B cell (primary cell): ENCODE results near the gene TCF7. TPM values are rescaled to one million over a fixed set of nuclear protein-coding genes. Genes with fewer than 3 reads are reported as not detected.

Experiments
- ATAC-seq: fragments of 200-7000 bp; cut with Tn5 transposase; one replicate; pipeline ENCODE4 v1.10.0; 2021; ENCODE audit warnings: low read depth, mild to moderate bottlenecking, moderate number of reproducible peaks, moderate library complexity
- CTCF ChIA-PET: fragments of 350-600 bp; sonication (Branson Sonifier 250); formaldehyde crosslinking; loops from one replicate; lab custom pipeline; 2021; ENCODE audit warnings: antibody characterized with exemption, inconsistent platforms; lab: Charles Lee
- POLR2A ChIA-PET: fragments of 350-600 bp; sonication (Branson Sonifier 250); formaldehyde crosslinking; loops from one replicate; lab custom pipeline; 2021; ENCODE audit warnings: antibody characterized with exemption; lab: Charles Lee
- DNase-seq: peaks from one replicate; pipeline ENCODE4 v3.0.0; 2013
- H2AFZ ChIP-seq: 2 replicates; pipeline ENCODE4 v1.6.1; 2012; ENCODE audit warnings: mild to moderate bottlenecking, low read depth, low read length; ENCODE audit not compliant: insufficient read depth, poor library complexity, severe bottlenecking
- H3K27ac ChIP-seq, 2 donors: 1 replicate in 1 of 2; 2 replicates in 1 of 2; pipeline ENCODE4 v1.5.1; 2012 to 2013; ENCODE audit warnings: low read length in 2 of 2, mild to moderate bottlenecking in 2 of 2, moderate library complexity in 1 of 2
- H3K27me3 ChIP-seq, 4 experiments: fragments of 200-600 bp in 1 of 4; sonication (generic) in 1 of 4; replicated peaks in 1 of 4; 1 replicate in 2 of 4; 2 replicates in 2 of 4; pipeline versions ENCODE4 v1.6.1 to v1.7.0; 2013 to 2016; ENCODE audit warnings: low read length in 3 of 4, mild to moderate bottlenecking in 2 of 4, mixed read lengths in 1 of 4, moderate library complexity in 1 of 4; ENCODE audit not compliant: insufficient read depth in 4 of 4, control insufficient read depth in 3 of 4; ENCODE audit errors: control extremely low read depth in 1 of 4
- H3K36me3 ChIP-seq, 2 experiments: replicated peaks in 1 of 2; 1 replicate in 1 of 2; 2 replicates in 1 of 2; pipeline versions ENCODE4 v1.6.1 to v1.7.1; 2013; ENCODE audit warnings: low read length in 1 of 2; ENCODE audit not compliant: insufficient read depth in 2 of 2, control insufficient read depth in 1 of 2; ENCODE audit errors: control extremely low read depth in 1 of 2, extremely low read depth in 1 of 2
- H3K4me1 ChIP-seq, 2 donors: fragments of 200-600 bp in 1 of 2; sonication (generic) in 1 of 2; 1 replicate in 1 of 2; 2 replicates in 1 of 2; pipeline versions ENCODE4 v1.5.1 to v1.6.1; 2013 to 2017; ENCODE audit warnings: low read length in 2 of 2; ENCODE audit not compliant: control insufficient read depth in 2 of 2, insufficient read depth in 2 of 2
- H3K4me2 ChIP-seq: replicated peaks from 2 replicates; pipeline ENCODE3; 2012; ENCODE audit warnings: mild to moderate bottlenecking, low read depth, low read length; ENCODE audit not compliant: poor library complexity, severe bottlenecking
- H3K4me3 ChIP-seq, 5 experiments: fragments of 200-600 bp in 1 of 5; sonication (generic) in 1 of 5; 1 replicate in 3 of 5; 2 replicates in 2 of 5; pipeline versions ENCODE4 v1.5.1 to v1.7.0; 2011 to 2016; ENCODE audit warnings: low read length in 4 of 5, mild to moderate bottlenecking in 4 of 5, low read depth in 2 of 5, control low read depth in 1 of 5, moderate library complexity in 1 of 5; ENCODE audit not compliant: insufficient read depth in 1 of 5; ENCODE audit errors: control extremely low read depth in 1 of 5, extremely low read depth in 1 of 5
- H3K79me2 ChIP-seq: fragments of 200-600 bp; sonication (generic); one replicate; pipeline ENCODE4 v1.6.0; 2016; ENCODE audit warnings: low read length; ENCODE audit not compliant: control insufficient read depth, insufficient read depth
- H3K9ac ChIP-seq: fragments of 200-600 bp; sonication (generic); 2 replicates; pipeline ENCODE4 v1.6.1; 2017; ENCODE audit warnings: mild to moderate bottlenecking, low read length, moderate library complexity
- H3K9me3 ChIP-seq, 3 donors: one replicate each; pipeline versions ENCODE4 v1.6.1 to v1.7.1; 2013; ENCODE audit warnings: low read length in 2 of 3; ENCODE audit not compliant: control insufficient read depth in 2 of 3, insufficient read depth in 1 of 3; ENCODE audit errors: control extremely low read depth in 1 of 3
- H4K20me1 ChIP-seq: 2 replicates; pipeline ENCODE4 v1.6.0; 2012; ENCODE audit warnings: mild to moderate bottlenecking, low read length; ENCODE audit not compliant: insufficient read depth, control insufficient read depth, poor library complexity, severe bottlenecking
- H3K27ac Mint-ChIP-seq: one replicate; pipeline ENCODE4 v1.8.0; 2021; ENCODE audit warnings: mixed read lengths
- H3K27me3 Mint-ChIP-seq: one replicate; pipeline ENCODE4 v1.8.0; 2021; ENCODE audit warnings: mixed read lengths
- H3K4me1 Mint-ChIP-seq: one replicate; pipeline ENCODE4 v1.8.0; 2021; ENCODE audit warnings: mixed read lengths
- H3K4me3 Mint-ChIP-seq: one replicate; pipeline ENCODE4 v1.8.0; 2021; ENCODE audit warnings: mixed read lengths
- H3K9me3 Mint-ChIP-seq: one replicate; pipeline ENCODE4 v1.8.0; 2022; ENCODE audit warnings: mixed read lengths; ENCODE audit not compliant: insufficient read depth
- CTCF ChIP-seq: fragments of 200-600 bp; IDR thresholded peaks from one replicate; pipeline ENCODE4 v1.8.0; 2022; ENCODE audit warnings: antibody characterized with exemption, mild to moderate bottlenecking
- EZH2 ChIP-seq: IDR thresholded peaks from 2 replicates; pipeline ENCODE4 v1.6.1; 2012; ENCODE audit warnings: borderline replicate concordance, low read depth, mild to moderate bottlenecking, moderate library complexity, low read length; ENCODE audit not compliant: insufficient read depth, poor library complexity, severe bottlenecking
- WGBS: methylation state at CpG from one replicate; pipeline ENCODE4 v1.1.5; 2013; ENCODE audit warnings: missing lambda C conversion rate; ENCODE audit not compliant: insufficient coverage; 5-methylcytosine and 5-hydroxymethylcytosine counted together
- intact Hi-C: fragments of 100-400 bp; cut with micrococcal nuclease; formaldehyde crosslinking; loops from one replicate; pipeline ENCODE4 v1.10.0; 2022
- polyA plus RNA-seq: library from polyadenylated mRNA; depleted of rRNA; stranded (reverse); fragments of >200 nt; gene quantifications from 2 replicates; pipeline ENCODE4 v1.2.3, GENCODE V29; 2012
- total RNA-seq, 2 donors: library from RNA; stranded (reverse); fragments of 120-200 nt in 1 of 2; gene quantifications; 1 replicate in 1 of 2; 2 replicates in 1 of 2; pipeline versions ENCODE4 v1.2.3 to v1.2.4, GENCODE V29; 2013 to 2022

The TCF7 gene
- total and polyA plus RNA-seq, 2 donors (not counting 1 experiment from before 2014, with no cell fraction given): 26.8 to 61.1 TPM

- Histone ChIP-seq H3K27ac (peak overlapping the region; percentile 17 to 33), H3K79me2 (peaks cover 17% of the 10 kb centered on the region), H4K20me1 (no peaks in the 10 kb centered on the region), H3K36me3 (peaks cover 0 to 11% of the 10 kb centered on the region in 2 experiments), H3K4me1 (peaks cover 34 to 81% of the 10 kb centered on the region in 2 donors), H2AFZ (no peak overlapping the region), H3K9ac (no peak overlapping the region), H3K27me3 (no peaks in the 10 kb centered on the region), H3K4me2 (peak overlapping the region; percentile 24), H3K9me3 (no peaks in the 10 kb centered on the region), H3K4me3 (no peak overlapping the region)
- 58% methylated on average over 12 of the region's 15 CpGs for WGBS
- no peaks in the 10 kb centered on the region for H3K27me3 Mint-ChIP-seq
- ChIA-PET CTCF (interaction anchor here (0.9 to 2.7 kb wide), 4 partner anchors 10 to 88 kb away, joined by 3 to 11 read pairs (median 7); no protein-coding TSS in a partner anchor), POLR2A (interaction anchor here (0.6 to 1.6 kb wide), 2 partner anchors 13 to 14 kb away, joined by 3 to 4 read pairs; partner anchors contain the start of gene TCF7)
- peak; percentile 55 for DNase-seq
- H3K27ac Mint-ChIP-seq: peak overlapping the region; percentile 56
- intact Hi-C loops: no loop called here
- ATAC-seq: peak; percentile 32
- H3K4me1 Mint-ChIP-seq: peaks cover 58% of the 10 kb centered on the region
- H3K9me3 Mint-ChIP-seq: no peaks in the 10 kb centered on the region
- TF ChIP-seq CTCF (no peak), EZH2 (no peak)
- H3K4me3 Mint-ChIP-seq: no peak overlapping the region
Observed at GRCh38 chr5:134127376-134127861, 12.9 kb downstream of the TCF7 start.

GRCh38 chr5:134127988-134128647 lies 13.6 kb downstream of the TCF7 start:
- DNase-seq (no peak), ATAC-seq (no peak)
- H4K20me1 ChIP-seq: peaks cover 3% of the 10 kb centered on the region
- H3K36me3 ChIP-seq: peaks cover 0 to 11% of the 10 kb centered on the region in 2 experiments
- H3K9me3 ChIP-seq: no peaks in the 10 kb centered on the region
- H3K9ac ChIP-seq: no peak overlapping the region
- H3K27me3 ChIP-seq: no peaks in the 10 kb centered on the region
- no peak overlapping the region for H3K27ac ChIP-seq
- no peak overlapping the region for H2AFZ ChIP-seq
- Mint-ChIP-seq H3K27ac (no peak overlapping the region), H3K27me3 (no peaks in the 10 kb centered on the region), H3K4me3 (no peak overlapping the region), H3K4me1 (peaks cover 60% of the 10 kb centered on the region), H3K9me3 (no peaks in the 10 kb centered on the region)
- peaks cover 20% of the 10 kb centered on the region for H3K79me2 ChIP-seq
- no peak for TF ChIP-seq EZH2
- no peak for TF ChIP-seq CTCF
- no peak overlapping the region for H3K4me2 ChIP-seq
- ChIA-PET POLR2A (interaction anchor here (1.6 kb wide), 1 partner anchor 13 kb away, joined by 4 read pairs; the partner anchor contains the start of gene TCF7), CTCF (interaction anchor here (1.5 to 2.7 kb wide), 3 partner anchors 12 to 88 kb away, joined by 6 to 11 read pairs (median 10); no protein-coding TSS in a partner anchor)
- intact Hi-C loops: no loop called here
- no peak overlapping the region for H3K4me3 ChIP-seq
- WGBS: 98% methylated on average over 9 of the region's 18 CpGs
- H3K4me1 ChIP-seq: peaks cover 36 to 81% of the 10 kb centered on the region in 2 donors
